GM23338 (cell line): ENCODE data around the gene CCL20.

Source experiments
- CREB1 ChIP-seq: fragments of 250-450 bp; sonication (Bioruptor Pico); IDR thresholded peaks from 2 replicates; pipeline ENCODE4 v1.5.0; 2020; ENCODE audit warnings: low read depth, mild to moderate bottlenecking, moderate library complexity
- EZH2 ChIP-seq: fragments of 200-600 bp; sonication (generic); IDR thresholded peaks from one replicate; pipeline ENCODE4 v1.8.0; 2017; ENCODE audit warnings: antibody characterized with exemption, mild to moderate bottlenecking, low read depth; ENCODE audit not compliant: unreplicated experiment
- EZH2phosphoT487 ChIP-seq: fragments of 200-600 bp; sonication (generic); IDR thresholded peaks from one replicate; pipeline ENCODE4 v1.8.1; 2018; ENCODE audit warnings: antibody characterized with exemption; ENCODE audit not compliant: unreplicated experiment
- JUNB ChIP-seq: IDR thresholded peaks from one replicate; pipeline ENCODE4 v1.6.1; 2016; ENCODE audit warnings: antibody characterized with exemption; ENCODE audit not compliant: unreplicated experiment
- NANOG ChIP-seq: IDR thresholded peaks from 2 replicates; pipeline ENCODE4 v1.6.1; 2016; ENCODE audit warnings: antibody characterized with exemption, borderline replicate concordance
- POLR2AphosphoS5 ChIP-seq: IDR thresholded peaks from 2 replicates; pipeline ENCODE4 v1.6.1; 2016; ENCODE audit warnings: antibody characterized with exemption, low read depth
- STAT1 ChIP-seq: IDR thresholded peaks from one replicate; pipeline ENCODE4 v1.6.1; 2016; ENCODE audit warnings: antibody characterized with exemption; ENCODE audit not compliant: unreplicated experiment
- ZNF114 ChIP-seq: fragments of 250-450 bp; sonication (Bioruptor Pico); IDR thresholded peaks from 2 replicates; pipeline ENCODE4 v1.5.0; 2020; ENCODE audit warnings: mild to moderate bottlenecking, moderate library complexity
- ZNF331 ChIP-seq: fragments of 250-450 bp; sonication (Bioruptor Pico); IDR thresholded peaks from 2 replicates; pipeline ENCODE4 v1.5.0; 2020; ENCODE audit warnings: low read depth, mild to moderate bottlenecking, moderate library complexity
- TF ChIP-seq, protein P1 (sequence below), 2 experiments: fragments of 200-600 bp in 1 of 2; sonication (generic) in 1 of 2; conservative IDR thresholded peaks; 2 replicates each; pipeline versions ENCODE4 v1.5.1 to v1.6.1; 2016 to 2017; ENCODE audit warnings: antibody characterized with exemption in 2 of 2, low read depth in 2 of 2, mild to moderate bottlenecking in 2 of 2, moderate library complexity in 1 of 2
- TF ChIP-seq, protein P2 (sequence below): fragments of 250-450 bp; sonication (Bioruptor Pico); IDR thresholded peaks from 2 replicates; pipeline ENCODE4 v1.5.0; 2020; ENCODE audit warnings: mild to moderate bottlenecking, moderate library complexity
- TF ChIP-seq, protein P3 (sequence below): IDR thresholded peaks from one replicate; pipeline ENCODE4 v1.6.1; 2018; ENCODE audit warnings: antibody characterized with exemption; ENCODE audit not compliant: unreplicated experiment
- TF ChIP-seq, protein P4 (sequence below): IDR thresholded peaks from 2 replicates; pipeline ENCODE4 v1.6.1; 2016; ENCODE audit warnings: antibody characterized with exemption

DNA sequence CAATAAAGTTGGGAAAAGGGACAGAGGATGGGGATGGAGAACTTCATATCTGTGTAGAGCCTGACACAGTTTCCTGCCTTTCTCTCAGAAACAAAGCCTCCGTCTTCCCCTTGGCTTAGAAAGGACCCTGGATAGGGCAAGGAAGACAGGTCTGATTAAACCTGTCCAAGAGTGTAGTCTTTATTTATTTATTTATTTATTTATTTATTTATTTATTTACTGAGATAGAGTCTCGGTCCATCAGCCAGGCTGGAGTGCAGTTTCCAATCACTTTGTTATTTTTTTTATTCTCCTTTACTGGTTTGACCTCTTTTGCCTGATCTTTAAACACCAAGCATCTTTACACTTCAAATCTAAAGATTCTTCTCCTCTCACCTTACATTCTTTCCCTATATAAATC is 10.3 kb downstream of the CCL20 start:
- TF ChIP-seq, protein P1, sequence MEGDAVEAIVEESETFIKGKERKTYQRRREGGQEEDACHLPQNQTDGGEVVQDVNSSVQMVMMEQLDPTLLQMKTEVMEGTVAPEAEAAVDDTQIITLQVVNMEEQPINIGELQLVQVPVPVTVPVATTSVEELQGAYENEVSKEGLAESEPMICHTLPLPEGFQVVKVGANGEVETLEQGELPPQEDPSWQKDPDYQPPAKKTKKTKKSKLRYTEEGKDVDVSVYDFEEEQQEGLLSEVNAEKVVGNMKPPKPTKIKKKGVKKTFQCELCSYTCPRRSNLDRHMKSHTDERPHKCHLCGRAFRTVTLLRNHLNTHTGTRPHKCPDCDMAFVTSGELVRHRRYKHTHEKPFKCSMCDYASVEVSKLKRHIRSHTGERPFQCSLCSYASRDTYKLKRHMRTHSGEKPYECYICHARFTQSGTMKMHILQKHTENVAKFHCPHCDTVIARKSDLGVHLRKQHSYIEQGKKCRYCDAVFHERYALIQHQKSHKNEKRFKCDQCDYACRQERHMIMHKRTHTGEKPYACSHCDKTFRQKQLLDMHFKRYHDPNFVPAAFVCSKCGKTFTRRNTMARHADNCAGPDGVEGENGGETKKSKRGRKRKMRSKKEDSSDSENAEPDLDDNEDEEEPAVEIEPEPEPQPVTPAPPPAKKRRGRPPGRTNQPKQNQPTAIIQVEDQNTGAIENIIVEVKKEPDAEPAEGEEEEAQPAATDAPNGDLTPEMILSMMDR (conservative IDR thresholded peaks at IDR 0.05; ENCODE audit: low read depth in 2 of 2), result no peak
- TF ChIP-seq EZH2 (no peak), CREB1 (CRISPR knock-in tag) (no peak), EZH2phosphoT487 (no peak), POLR2AphosphoS5 (no peak), JUNB (no peak), NANOG (no peak), STAT1 (no peak), ZNF331 (no peak), ZNF114 (no peak)
- TF ChIP-seq, protein P2, sequence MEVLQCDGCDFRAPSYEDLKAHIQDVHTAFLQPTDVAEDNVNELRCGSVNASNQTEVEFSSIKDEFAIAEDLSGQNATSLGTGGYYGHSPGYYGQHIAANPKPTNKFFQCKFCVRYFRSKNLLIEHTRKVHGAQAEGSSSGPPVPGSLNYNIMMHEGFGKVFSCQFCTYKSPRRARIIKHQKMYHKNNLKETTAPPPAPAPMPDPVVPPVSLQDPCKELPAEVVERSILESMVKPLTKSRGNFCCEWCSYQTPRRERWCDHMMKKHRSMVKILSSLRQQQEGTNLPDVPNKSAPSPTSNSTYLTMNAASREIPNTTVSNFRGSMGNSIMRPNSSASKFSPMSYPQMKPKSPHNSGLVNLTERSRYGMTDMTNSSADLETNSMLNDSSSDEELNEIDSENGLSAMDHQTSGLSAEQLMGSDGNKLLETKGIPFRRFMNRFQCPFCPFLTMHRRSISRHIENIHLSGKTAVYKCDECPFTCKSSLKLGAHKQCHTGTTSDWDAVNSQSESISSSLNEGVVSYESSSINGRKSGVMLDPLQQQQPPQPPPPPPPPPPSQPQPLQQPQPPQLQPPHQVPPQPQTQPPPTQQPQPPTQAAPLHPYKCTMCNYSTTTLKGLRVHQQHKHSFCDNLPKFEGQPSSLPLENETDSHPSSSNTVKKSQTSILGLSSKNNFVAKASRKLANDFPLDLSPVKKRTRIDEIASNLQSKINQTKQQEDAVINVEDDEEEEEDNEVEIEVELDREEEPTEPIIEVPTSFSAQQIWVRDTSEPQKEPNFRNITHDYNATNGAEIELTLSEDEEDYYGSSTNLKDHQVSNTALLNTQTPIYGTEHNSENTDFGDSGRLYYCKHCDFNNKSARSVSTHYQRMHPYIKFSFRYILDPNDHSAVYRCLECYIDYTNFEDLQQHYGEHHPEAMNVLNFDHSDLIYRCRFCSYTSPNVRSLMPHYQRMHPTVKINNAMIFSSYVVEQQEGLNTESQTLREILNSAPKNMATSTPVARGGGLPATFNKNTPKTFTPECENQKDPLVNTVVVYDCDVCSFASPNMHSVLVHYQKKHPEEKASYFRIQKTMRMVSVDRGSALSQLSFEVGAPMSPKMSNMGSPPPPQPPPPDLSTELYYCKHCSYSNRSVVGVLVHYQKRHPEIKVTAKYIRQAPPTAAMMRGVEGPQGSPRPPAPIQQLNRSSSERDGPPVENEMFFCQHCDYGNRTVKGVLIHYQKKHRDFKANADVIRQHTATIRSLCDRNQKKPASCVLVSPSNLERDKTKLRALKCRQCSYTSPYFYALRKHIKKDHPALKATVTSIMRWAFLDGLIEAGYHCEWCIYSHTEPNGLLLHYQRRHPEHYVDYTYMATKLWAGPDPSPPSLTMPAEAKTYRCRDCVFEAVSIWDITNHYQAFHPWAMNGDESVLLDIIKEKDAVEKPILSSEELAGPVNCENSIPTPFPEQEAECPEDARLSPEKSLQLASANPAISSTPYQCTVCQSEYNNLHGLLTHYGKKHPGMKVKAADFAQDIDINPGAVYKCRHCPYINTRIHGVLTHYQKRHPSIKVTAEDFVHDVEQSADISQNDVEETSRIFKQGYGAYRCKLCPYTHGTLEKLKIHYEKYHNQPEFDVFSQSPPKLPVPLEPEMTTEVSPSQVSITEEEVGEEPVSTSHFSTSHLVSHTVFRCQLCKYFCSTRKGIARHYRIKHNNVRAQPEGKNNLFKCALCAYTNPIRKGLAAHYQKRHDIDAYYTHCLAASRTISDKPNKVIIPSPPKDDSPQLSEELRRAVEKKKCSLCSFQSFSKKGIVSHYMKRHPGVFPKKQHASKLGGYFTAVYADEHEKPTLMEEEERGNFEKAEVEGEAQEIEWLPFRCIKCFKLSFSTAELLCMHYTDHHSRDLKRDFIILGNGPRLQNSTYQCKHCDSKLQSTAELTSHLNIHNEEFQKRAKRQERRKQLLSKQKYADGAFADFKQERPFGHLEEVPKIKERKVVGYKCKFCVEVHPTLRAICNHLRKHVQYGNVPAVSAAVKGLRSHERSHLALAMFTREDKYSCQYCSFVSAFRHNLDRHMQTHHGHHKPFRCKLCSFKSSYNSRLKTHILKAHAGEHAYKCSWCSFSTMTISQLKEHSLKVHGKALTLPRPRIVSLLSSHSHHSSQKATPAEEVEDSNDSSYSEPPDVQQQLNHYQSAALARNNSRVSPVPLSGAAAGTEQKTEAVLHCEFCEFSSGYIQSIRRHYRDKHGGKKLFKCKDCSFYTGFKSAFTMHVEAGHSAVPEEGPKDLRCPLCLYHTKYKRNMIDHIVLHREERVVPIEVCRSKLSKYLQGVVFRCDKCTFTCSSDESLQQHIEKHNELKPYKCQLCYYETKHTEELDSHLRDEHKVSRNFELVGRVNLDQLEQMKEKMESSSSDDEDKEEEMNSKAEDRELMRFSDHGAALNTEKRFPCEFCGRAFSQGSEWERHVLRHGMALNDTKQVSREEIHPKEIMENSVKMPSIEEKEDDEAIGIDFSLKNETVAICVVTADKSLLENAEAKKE (CRISPR knock-in tag), result no peak
- TF ChIP-seq, protein P3, sequence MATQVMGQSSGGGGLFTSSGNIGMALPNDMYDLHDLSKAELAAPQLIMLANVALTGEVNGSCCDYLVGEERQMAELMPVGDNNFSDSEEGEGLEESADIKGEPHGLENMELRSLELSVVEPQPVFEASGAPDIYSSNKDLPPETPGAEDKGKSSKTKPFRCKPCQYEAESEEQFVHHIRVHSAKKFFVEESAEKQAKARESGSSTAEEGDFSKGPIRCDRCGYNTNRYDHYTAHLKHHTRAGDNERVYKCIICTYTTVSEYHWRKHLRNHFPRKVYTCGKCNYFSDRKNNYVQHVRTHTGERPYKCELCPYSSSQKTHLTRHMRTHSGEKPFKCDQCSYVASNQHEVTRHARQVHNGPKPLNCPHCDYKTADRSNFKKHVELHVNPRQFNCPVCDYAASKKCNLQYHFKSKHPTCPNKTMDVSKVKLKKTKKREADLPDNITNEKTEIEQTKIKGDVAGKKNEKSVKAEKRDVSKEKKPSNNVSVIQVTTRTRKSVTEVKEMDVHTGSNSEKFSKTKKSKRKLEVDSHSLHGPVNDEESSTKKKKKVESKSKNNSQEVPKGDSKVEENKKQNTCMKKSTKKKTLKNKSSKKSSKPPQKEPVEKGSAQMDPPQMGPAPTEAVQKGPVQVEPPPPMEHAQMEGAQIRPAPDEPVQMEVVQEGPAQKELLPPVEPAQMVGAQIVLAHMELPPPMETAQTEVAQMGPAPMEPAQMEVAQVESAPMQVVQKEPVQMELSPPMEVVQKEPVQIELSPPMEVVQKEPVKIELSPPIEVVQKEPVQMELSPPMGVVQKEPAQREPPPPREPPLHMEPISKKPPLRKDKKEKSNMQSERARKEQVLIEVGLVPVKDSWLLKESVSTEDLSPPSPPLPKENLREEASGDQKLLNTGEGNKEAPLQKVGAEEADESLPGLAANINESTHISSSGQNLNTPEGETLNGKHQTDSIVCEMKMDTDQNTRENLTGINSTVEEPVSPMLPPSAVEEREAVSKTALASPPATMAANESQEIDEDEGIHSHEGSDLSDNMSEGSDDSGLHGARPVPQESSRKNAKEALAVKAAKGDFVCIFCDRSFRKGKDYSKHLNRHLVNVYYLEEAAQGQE, result no peak
- TF ChIP-seq, protein P4, sequence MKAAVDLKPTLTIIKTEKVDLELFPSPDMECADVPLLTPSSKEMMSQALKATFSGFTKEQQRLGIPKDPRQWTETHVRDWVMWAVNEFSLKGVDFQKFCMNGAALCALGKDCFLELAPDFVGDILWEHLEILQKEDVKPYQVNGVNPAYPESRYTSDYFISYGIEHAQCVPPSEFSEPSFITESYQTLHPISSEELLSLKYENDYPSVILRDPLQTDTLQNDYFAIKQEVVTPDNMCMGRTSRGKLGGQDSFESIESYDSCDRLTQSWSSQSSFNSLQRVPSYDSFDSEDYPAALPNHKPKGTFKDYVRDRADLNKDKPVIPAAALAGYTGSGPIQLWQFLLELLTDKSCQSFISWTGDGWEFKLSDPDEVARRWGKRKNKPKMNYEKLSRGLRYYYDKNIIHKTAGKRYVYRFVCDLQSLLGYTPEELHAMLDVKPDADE, result no peak
